Kidney (tissue), 14 donors: ENCODE measurements around the gene CPVL. TPM values are rescaled to one million over a fixed set of nuclear protein-coding genes. Genes with fewer than 3 reads are reported as not detected.

Source experiments
- DNase-seq, 5 donors: peaks; one replicate each; pipeline ENCODE4 v3.0.0-alpha.2; 2013 to 2020
- FAIRE-seq: peaks from 2 replicates; lab custom pipeline; 2012; peaks lifted over from hg19 to GRCh38; lab: Jason Lieb, UNC
- H3K27ac ChIP-seq, 2 donors: one replicate each; pipeline ENCODE4 v1.7.0; 2013; ENCODE audit warnings: low read depth in 2 of 2, low read length in 2 of 2, inconsistent platforms in 1 of 2
- H3K27me3 ChIP-seq: one replicate; pipeline ENCODE4 v1.7.1; 2013; ENCODE audit warnings: low read length, inconsistent platforms; ENCODE audit not compliant: control insufficient read depth, insufficient read depth
- H3K36me3 ChIP-seq, 3 donors: one replicate each; pipeline versions ENCODE4 v1.7.0 to v1.7.1; 2013; ENCODE audit warnings: low read length in 3 of 3, control low read depth in 1 of 3, inconsistent platforms in 1 of 3; ENCODE audit not compliant: insufficient read depth in 3 of 3, control insufficient read depth in 2 of 3
- H3K4me1 ChIP-seq, 3 donors: one replicate each; pipeline versions ENCODE4 v1.7.0 to v1.7.1; 2013; ENCODE audit warnings: low read length in 3 of 3, inconsistent platforms in 1 of 3, low read depth in 1 of 3; ENCODE audit not compliant: control insufficient read depth in 2 of 3, insufficient read depth in 2 of 3
- H3K4me3 ChIP-seq, 3 donors: one replicate each; pipeline versions ENCODE4 v1.7.0 to v1.8.1; 2013; ENCODE audit warnings: low read length in 3 of 3, control low read depth in 1 of 3, inconsistent platforms in 1 of 3
- H3K9ac ChIP-seq, 3 donors: one replicate each; pipeline versions ENCODE4 v1.7.0 to v1.7.1; 2013; ENCODE audit warnings: low read length in 3 of 3, control low read depth in 1 of 3, inconsistent platforms in 1 of 3
- H3K9me3 ChIP-seq, 3 donors: one replicate each; pipeline versions ENCODE4 v1.7.0 to v1.7.1; 2013; ENCODE audit warnings: low read length in 3 of 3, control low read depth in 1 of 3, inconsistent platforms in 1 of 3; ENCODE audit not compliant: control insufficient read depth in 2 of 3, insufficient read depth in 1 of 3
- intact Hi-C: fragments of 100-400 bp; cut with DNase I; formaldehyde crosslinking; loops from one replicate; pipeline ENCODE4 v1.11.1; 2022
- polyA plus RNA-seq: library from polyadenylated mRNA; stranded (reverse); fragments of 350-450 nt; fragmentation: Illumina TruSeq; extraction: RNeasy Lipid Tissue Mini Kit (QIAGEN cat#74804); gene quantifications from one replicate; pipeline ENCODE4 v1.2.3, GENCODE V29; 2014; ENCODE audit warnings: low read depth, low replicate concordance; ENCODE audit not compliant: insufficient read depth
- total RNA-seq: library from RNA; stranded (reverse); fragmentation: NEBNext Ultra II Directional; extraction: Animal tissue kit (Norgen Biotek cat#: 25700); gene quantifications from one replicate; pipeline ENCODE4 v1.2.1, GENCODE V29; 2021
- TF ChIP-seq, protein P1 (sequence below): IDR thresholded peaks from 3 replicates; pipeline ENCODE4 v1.5.1; 2012; ENCODE audit warnings: mild to moderate bottlenecking, moderate library complexity, borderline replicate concordance; ENCODE audit not compliant: insufficient read depth; ENCODE audit errors: extremely low read depth
- donor health status: control.
- donor health status: control.
- donor health status: control.
- donor health status: control.
- donor health status: control.
- donor health status: DM: yes; HTN: yes; CAD: no.
- donor health status: Normal renal cell carcinoma (clear cell type).

The CPVL gene
- total and polyA plus RNA-seq, 2 donors from 2014 or later = 104 to 133 TPM

DNA sequence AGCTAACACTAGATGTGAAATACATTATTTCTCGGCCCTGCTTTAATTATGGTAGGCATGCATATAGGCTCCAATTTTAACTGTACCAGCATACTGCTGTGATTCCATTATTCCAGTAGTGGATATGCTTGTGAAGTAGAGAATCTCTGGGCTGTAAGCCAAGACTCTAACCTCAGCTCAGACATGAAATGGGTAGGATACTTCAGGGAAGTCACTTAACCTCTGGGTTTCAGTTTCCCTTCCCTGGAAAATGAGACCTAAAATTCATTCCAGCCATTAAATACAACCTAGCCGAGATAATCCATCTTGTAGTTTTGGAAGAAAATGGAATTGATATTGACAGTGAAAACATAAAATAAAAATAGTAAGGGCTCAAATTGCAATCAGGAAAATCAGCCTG lies 128.6 kb downstream of the CPVL start:
- H3K9me3 ChIP-seq = no peaks in the 10 kb centered on the region
- no peak overlapping the region for H3K4me3 ChIP-seq
- DNase-seq = no peak
- no peaks in the 10 kb centered on the region for H3K27me3 ChIP-seq
- TF ChIP-seq, protein P1, sequence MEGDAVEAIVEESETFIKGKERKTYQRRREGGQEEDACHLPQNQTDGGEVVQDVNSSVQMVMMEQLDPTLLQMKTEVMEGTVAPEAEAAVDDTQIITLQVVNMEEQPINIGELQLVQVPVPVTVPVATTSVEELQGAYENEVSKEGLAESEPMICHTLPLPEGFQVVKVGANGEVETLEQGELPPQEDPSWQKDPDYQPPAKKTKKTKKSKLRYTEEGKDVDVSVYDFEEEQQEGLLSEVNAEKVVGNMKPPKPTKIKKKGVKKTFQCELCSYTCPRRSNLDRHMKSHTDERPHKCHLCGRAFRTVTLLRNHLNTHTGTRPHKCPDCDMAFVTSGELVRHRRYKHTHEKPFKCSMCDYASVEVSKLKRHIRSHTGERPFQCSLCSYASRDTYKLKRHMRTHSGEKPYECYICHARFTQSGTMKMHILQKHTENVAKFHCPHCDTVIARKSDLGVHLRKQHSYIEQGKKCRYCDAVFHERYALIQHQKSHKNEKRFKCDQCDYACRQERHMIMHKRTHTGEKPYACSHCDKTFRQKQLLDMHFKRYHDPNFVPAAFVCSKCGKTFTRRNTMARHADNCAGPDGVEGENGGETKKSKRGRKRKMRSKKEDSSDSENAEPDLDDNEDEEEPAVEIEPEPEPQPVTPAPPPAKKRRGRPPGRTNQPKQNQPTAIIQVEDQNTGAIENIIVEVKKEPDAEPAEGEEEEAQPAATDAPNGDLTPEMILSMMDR = no peak
- H3K27ac ChIP-seq = no peak overlapping the region
- intact Hi-C loops = no loop called here
- no peak overlapping the region for H3K9ac ChIP-seq
- H3K36me3 ChIP-seq = no peaks in the 10 kb centered on the region
- FAIRE-seq = no peak
- H3K4me1 ChIP-seq = peaks cover under 1 to 8% (median 2%) of the 10 kb centered on the region in 3 donors

DNA sequence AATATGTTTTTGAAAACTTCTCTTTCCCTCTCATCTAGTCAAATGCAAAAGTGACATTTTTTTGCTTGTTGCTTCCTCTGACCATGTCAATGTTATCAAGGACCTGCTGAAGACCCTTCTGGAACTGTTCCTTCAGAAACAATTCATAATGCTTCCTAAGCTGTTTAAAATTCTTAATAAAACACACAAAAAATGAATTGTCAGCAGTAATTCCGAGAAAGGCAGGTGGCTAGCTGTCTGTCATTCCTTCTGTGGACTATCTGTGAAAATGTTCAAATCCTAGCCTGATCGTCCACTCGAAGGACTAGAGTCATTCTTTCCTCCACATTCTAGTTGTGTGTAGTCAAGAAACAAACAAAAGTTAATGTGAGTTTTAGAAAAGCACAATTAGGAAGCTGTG lies 131.6 kb downstream of the CPVL start:
- FAIRE-seq (no peak), DNase-seq (no peak)
- no peaks in the 10 kb centered on the region for H3K27me3 ChIP-seq
- no peak overlapping the region for H3K9ac ChIP-seq
- H3K9me3 ChIP-seq = no peaks in the 10 kb centered on the region
- TF ChIP-seq, protein P1 = no peak
- no peaks in the 10 kb centered on the region for H3K36me3 ChIP-seq
- intact Hi-C loops = no loop called here
- H3K4me3 ChIP-seq = no peak overlapping the region
- H3K27ac ChIP-seq = no peak overlapping the region
- H3K4me1 ChIP-seq = peaks cover 5 to 9% (median 7%) of the 10 kb centered on the region in 3 donors

DNA sequence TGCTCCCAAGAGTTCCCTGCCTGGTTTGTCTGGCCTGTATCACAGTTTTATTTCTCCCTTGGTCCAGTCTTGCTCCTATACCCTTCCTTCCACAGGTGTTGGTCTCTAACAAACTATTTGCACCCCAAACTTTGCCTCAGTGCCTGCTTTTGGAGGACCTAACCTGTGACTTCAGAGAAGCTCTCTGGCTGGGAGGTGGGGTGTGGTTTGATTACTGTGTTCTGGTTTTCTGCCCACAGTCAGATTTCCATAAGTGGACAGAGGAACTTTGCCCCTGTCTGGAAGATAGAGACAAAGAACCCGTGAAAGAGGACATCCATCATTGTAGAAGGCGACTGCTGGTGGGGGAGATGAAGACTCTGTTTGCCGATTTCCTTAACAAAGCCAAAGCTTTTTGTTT lies 132.4 kb downstream of the CPVL start:
- Histone ChIP-seq H3K27me3 (no peaks in the 10 kb centered on the region), H3K36me3 (no peaks in the 10 kb centered on the region), H3K4me1 (peaks cover 5 to 9% (median 7%) of the 10 kb centered on the region in 3 donors), H3K9me3 (no peaks in the 10 kb centered on the region), H3K27ac (no peak overlapping the region), H3K9ac (no peak overlapping the region), H3K4me3 (no peak overlapping the region)
- no peak for FAIRE-seq
- peak in 1 of 5 donors; percentile 32 for DNase-seq
- TF ChIP-seq, protein P1 = no peak
- intact Hi-C loops = no loop called here

DNA sequence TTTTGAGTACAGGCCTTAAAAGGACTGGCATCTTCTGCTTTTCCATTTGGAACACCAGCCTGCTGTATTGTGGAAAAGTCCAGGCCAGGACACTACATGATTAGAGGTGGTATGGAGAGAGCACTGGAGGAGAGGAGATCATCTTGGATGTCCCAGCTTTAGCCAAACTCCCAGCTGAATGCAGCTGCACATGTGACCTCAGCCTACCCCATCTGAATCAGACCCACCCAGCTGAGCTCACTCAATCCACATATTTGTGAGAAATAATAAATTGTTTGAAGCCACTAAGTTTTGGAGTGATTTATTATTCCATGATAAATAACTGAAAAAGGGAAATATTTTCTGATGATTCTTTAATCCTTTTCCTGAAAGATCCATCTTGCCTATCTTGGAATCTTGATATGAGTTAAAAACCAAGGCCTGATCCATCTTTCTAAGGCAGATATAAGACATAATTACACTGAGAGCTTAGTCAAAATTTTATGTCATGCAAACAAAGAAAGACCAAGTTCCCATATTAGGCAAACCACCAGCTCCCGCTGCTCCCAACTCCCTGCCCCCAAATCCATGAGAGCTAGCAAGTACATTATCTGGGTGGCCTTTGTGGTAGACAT lies 133.1 kb downstream of the CPVL start:
- TF ChIP-seq, protein P1 = no peak
- FAIRE-seq = no peak
- intact Hi-C loops = no loop called here
- H3K4me1 ChIP-seq = peaks cover 5 to 9% (median 7%) of the 10 kb centered on the region in 3 donors
- no peak overlapping the region for H3K27ac ChIP-seq
- H3K36me3 ChIP-seq = no peaks in the 10 kb centered on the region
- no peaks in the 10 kb centered on the region for H3K9me3 ChIP-seq
- H3K9ac ChIP-seq = no peak overlapping the region
- H3K4me3 ChIP-seq = no peak overlapping the region
- no peaks in the 10 kb centered on the region for H3K27me3 ChIP-seq
- peak in 2 of 5 donors; percentile 39 to 83 for DNase-seq
